ENCODE results near the gene PREX1.
A peak's percentile ranks its signal among the peaks of the same experiment; 100 is the strongest.

Gene PREX1

GRCh38 chr20:48826883-48827771 is 672 bp downstream of the PREX1 start:
- DNase-seq, result peak in 17 of 58 donors; percentile 22 to 56 (median 37)

GRCh38 chr20:48826480-48826879 is 1.3 kb downstream of the PREX1 start:
- DNase-seq, result peak in 1 of 58 donors; percentile 24

- peak in 1 of 58 donors; percentile 14 for DNase-seq
Observed at GRCh38 chr20:48826069-48826468, 1.7 kb downstream of the PREX1 start.

- DNase-seq, result peak in 2 of 58 donors; percentile 42 to 47
Observed at GRCh38 chr20:48825566-48825920, 2.3 kb downstream of the PREX1 start.

- DNase-seq, result peak in 2 of 58 donors; percentile 19 to 45
Observed at GRCh38 chr20:48824830-48825565, 2.8 kb downstream of the PREX1 start.

GRCh38 chr20:48823960-48824498 is 3.8 kb downstream of the PREX1 start:
- DNase-seq, result peak in 5 of 58 donors; percentile 43 to 67 (median 64)

GRCh38 chr20:48823476-48823875 is 4.3 kb downstream of the PREX1 start:
- DNase-seq, result peak in 13 of 58 donors; percentile 20 to 63 (median 28)

- peak in 10 of 58 donors; percentile 21 to 61 (median 38) for DNase-seq
Observed at GRCh38 chr20:48822879-48823385, 4.9 kb downstream of the PREX1 start.

- no peak for DNase-seq
Observed at GRCh38 chr20:48822178-48822577, 5.6 kb downstream of the PREX1 start.

- DNase-seq, result no peak
Observed at GRCh38 chr20:48821261-48821920, 6.4 kb downstream of the PREX1 start.

- DNase-seq, result no peak
Observed at GRCh38 chr20:48820649-48820973, 7.2 kb downstream of the PREX1 start.

GRCh38 chr20:48819821-48820648 is 7.8 kb downstream of the PREX1 start:
- peak in 4 of 58 donors; percentile 9 to 25 (median 21) for DNase-seq

- no peak for DNase-seq
Observed at GRCh38 chr20:48819089-48819488, 8.7 kb downstream of the PREX1 start.

- no peak for DNase-seq
Observed at GRCh38 chr20:48818481-48818987, 9.3 kb downstream of the PREX1 start.

- no peak for DNase-seq
Observed at GRCh38 chr20:48818031-48818370, 9.8 kb downstream of the PREX1 start.

- no peak for DNase-seq
Observed at GRCh38 chr20:48817367-48818030, 10.3 kb downstream of the PREX1 start.

- no peak for DNase-seq
Observed at GRCh38 chr20:48816282-48817205, 11.3 kb downstream of the PREX1 start.

- DNase-seq, result no peak
Observed at GRCh38 chr20:48815537-48815936, 12.3 kb downstream of the PREX1 start.

GRCh38 chr20:48814633-48815032 is 13.2 kb downstream of the PREX1 start:
- no peak for DNase-seq

Measured in anterior cingulate cortex (tissue), 58 donors.